Measurements from ENCODE around the gene EEF1G. TPM values are rescaled to one million over a fixed set of nuclear protein-coding genes. Genes with fewer than 3 reads are reported as not detected.
A peak's percentile ranks its signal among the peaks of the same experiment; 100 is the strongest.
"Not testable (repeated sequence)": the region's sequence is repeated elsewhere in the genome, so short reads cannot be mapped to it uniquely, and the experiment has no call there.

The EEF1G gene
- total RNA-seq, 1 donor from 2014 or later, result 2,583 TPM

DNA sequence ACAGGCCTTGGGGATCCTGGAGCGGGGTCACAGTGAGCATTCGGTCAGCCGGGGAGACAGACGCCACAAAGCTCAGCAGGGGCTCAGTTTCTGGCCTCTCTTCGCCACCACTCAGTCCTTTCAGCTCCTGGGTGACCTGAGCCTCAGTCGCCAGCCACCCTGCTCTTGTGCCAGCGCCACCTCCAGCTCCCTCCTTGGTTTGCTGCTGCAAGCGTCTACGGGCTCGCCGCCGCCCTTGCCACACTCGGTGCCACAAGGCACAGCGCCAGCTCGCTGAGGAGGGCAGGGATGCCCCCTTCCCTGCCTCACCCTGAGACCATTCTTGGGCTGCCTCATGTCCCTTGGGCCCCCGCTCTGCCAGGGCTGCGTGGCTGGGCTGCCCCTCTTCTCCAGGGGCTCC is 1.5 kb upstream of the EEF1G start:
- peaks cover 6% of the 10 kb centered on the region for H3K36me3 ChIP-seq (ENCODE audit: control insufficient read depth, insufficient read depth, low read length)
- no peak for DNase-seq (ENCODE audit: low read depth)

DNA sequence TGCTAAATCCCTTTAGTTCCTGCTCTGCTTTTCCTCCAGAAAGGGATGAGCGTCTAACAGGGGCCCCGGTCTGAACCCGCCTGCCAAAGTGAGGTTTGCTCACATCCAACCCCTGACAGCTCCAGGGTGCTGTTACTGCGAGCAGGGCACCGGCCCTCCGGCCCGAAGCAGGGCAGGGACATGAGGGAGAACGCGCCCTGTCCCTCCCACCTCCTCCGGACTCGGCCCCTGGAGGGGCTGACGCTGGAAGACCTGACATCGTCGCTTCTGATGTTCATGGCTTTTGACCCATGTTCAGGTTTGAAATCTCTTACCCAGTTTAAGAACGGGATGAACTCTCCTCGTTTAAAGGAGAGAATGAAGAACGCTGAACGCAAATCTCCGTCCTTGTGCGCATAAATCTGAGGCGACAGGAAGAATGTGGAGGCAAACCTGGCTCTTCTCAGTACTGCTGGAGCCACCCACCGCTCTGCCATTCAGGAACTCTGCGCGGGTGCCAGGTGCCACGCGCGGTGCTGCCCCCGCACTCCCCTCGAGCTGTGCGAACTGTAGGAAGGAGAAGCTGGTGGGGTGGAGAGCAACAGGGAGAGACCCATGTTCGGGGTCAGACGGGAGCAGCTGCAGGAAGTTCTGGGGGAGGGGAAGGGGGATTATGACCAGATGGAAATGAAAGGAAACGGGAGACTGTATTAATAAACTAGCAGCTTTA is 826 bp upstream of the EEF1G start:
- Histone ChIP-seq H3K27me3 (ENCODE audit: control insufficient read depth, insufficient read depth, low read length) (no peaks in the 10 kb centered on the region), H3K4me3 (ENCODE audit: low read depth, low read length) (peak overlapping the region; percentile 49), H3K36me3 (ENCODE audit: control insufficient read depth, insufficient read depth, low read length) (peaks cover 6% of the 10 kb centered on the region)
- TF ChIP-seq, protein P1, sequence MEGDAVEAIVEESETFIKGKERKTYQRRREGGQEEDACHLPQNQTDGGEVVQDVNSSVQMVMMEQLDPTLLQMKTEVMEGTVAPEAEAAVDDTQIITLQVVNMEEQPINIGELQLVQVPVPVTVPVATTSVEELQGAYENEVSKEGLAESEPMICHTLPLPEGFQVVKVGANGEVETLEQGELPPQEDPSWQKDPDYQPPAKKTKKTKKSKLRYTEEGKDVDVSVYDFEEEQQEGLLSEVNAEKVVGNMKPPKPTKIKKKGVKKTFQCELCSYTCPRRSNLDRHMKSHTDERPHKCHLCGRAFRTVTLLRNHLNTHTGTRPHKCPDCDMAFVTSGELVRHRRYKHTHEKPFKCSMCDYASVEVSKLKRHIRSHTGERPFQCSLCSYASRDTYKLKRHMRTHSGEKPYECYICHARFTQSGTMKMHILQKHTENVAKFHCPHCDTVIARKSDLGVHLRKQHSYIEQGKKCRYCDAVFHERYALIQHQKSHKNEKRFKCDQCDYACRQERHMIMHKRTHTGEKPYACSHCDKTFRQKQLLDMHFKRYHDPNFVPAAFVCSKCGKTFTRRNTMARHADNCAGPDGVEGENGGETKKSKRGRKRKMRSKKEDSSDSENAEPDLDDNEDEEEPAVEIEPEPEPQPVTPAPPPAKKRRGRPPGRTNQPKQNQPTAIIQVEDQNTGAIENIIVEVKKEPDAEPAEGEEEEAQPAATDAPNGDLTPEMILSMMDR (IDR thresholded peaks at IDR 0.05; ENCODE audit: insufficient read depth, low read length, poor library complexity, severe bottlenecking), result no peak
- DNase-seq (ENCODE audit: low read depth), result no peak

More for the DNA sequence above, 1.5 kb upstream of the EEF1G start:
- no peaks in the 10 kb centered on the region for H3K27me3 ChIP-seq (ENCODE audit: control insufficient read depth, insufficient read depth, low read length)
- peak overlapping the region; percentile 49 for H3K4me3 ChIP-seq (ENCODE audit: low read depth, low read length)
- TF ChIP-seq, protein P1 (IDR thresholded peaks at IDR 0.05; ENCODE audit: insufficient read depth, low read length, poor library complexity, severe bottlenecking), result no peak

DNA sequence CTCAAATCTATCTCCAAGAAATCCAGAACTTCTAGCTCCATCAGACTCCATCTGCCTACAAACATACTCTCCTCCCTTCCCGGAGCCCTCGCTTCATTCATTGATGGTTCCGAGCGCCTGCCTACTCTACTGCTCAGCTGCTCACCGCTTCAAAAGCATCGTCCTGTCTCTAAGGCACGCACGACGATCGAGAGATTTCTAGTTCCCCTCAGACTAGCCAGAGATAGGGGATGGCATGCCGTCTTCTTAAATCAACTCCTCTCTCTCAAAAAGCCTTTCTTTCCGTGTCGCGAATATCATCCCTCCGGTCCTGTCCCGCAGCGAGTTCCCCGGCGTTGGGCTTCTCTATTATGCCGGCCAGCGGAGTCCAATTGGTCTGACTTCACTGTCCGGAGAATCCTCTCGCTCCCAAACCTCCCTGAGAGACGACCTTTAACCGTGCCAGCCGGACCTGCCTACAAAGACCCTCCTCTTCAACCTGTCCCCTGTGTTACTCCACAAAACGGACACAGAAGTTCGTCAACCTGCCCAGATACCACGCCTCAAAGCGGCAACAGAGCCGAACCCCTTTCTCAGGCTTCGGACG is 592 bp downstream of the EEF1G start:
- Histone ChIP-seq H3K27me3 (ENCODE audit: control insufficient read depth, insufficient read depth, low read length) (no peaks in the 10 kb centered on the region), H3K36me3 (ENCODE audit: control insufficient read depth, insufficient read depth, low read length) (peaks cover 6% of the 10 kb centered on the region), H3K4me3 (ENCODE audit: low read depth, low read length) (peak overlapping the region; percentile 86)
- no peak for DNase-seq (ENCODE audit: low read depth)
- TF ChIP-seq, protein P1 (IDR thresholded peaks at IDR 0.05; ENCODE audit: insufficient read depth, low read length, poor library complexity, severe bottlenecking), result no peak

DNA sequence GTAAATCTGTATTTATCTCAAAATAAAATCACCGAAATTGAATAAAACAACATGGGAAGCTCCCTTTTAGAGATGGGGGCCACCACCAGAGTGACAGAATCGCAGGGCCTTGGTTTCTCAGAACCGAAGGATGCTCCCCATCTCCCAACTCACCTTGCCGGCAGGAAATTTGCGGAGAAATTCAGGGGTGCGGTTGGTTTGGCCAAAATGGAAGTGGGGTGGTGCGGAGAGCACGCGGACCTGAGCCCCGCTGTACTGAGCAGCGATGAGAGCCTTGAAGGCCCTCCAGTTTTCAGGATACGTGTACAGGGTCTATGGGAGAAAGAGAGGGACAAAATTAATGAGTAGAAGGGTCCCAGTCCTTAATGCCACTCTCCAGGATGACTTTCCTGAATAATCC is 1.3 kb downstream of the EEF1G start:
- Histone ChIP-seq H3K27me3 (ENCODE audit: control insufficient read depth, insufficient read depth, low read length) (no peaks in the 10 kb centered on the region), H3K36me3 (ENCODE audit: control insufficient read depth, insufficient read depth, low read length) (peaks cover 6% of the 10 kb centered on the region), H3K4me3 (ENCODE audit: low read depth, low read length) (peak overlapping the region; percentile 86)
- TF ChIP-seq, protein P1 (IDR thresholded peaks at IDR 0.05; ENCODE audit: insufficient read depth, low read length, poor library complexity, severe bottlenecking), result no peak
- no peak for DNase-seq (ENCODE audit: low read depth)

DNA sequence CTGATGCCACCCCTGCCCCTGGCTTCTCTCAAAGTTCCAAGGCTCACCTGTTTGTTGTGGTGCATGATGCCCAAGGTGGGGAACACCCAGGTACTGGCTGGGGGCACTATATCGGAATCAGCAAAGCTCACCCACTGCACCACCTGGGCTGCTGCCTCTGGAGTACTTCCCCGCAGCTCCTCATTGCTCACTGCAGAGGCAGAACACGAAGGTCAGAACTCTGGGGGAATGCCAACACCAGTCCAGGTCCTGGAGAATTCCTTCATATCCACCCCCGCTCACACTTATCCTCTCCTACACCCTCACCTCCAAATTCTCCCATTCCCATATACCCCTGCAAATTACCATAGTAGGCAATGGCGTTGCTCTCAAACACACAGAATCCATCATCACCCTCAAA is 2.2 kb downstream of the EEF1G start:
- not testable (repeated sequence) for DNase-seq (ENCODE audit: low read depth); H3K4me3 ChIP-seq (ENCODE audit: low read depth, low read length); H3K36me3 ChIP-seq (ENCODE audit: control insufficient read depth, insufficient read depth, low read length); H3K27me3 ChIP-seq (ENCODE audit: control insufficient read depth, insufficient read depth, low read length)

DNA sequence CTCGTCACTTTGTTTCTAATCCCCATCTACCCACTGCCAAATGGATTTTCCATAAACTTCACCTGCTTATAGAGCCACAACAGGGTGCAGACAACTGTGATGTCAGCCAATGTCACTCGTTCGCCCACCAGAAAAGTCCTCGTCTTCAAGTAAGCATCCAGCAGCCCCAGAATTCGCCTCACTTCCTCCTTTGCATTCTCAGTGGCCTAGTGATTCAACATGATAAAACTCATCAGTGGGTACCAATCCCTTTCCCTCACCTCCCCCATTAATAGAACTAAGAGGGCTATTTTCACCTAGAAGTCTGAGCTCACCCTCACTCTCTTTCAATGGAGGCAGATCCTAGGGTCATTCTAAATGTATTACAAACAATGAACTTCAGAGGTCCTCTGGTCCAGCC is 2.8 kb downstream of the EEF1G start:
- not testable (repeated sequence) for H3K4me3 ChIP-seq (ENCODE audit: low read depth, low read length); H3K36me3 ChIP-seq (ENCODE audit: control insufficient read depth, insufficient read depth, low read length); H3K27me3 ChIP-seq (ENCODE audit: control insufficient read depth, insufficient read depth, low read length); DNase-seq (ENCODE audit: low read depth)

DNA sequence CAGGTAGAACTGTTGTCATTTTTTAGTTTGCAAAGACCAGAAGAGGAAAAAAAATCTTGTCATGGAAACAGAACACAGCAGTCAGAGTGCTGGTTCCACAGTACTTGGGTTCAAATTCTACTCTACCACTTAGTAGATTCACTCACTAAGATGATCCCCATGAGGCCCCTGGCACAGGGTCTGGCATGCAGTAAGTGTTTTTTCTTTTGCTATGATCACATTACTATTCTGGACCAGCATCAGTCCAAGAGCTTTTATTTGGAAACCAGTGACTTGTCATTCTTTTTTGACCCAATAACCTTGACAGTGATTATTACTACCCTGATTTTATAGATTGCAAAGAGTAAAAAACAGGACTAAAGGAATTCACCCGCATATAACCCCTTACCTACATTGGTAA is 4.1 kb downstream of the EEF1G start:
- H3K4me3 ChIP-seq (ENCODE audit: low read depth, low read length), result no peak overlapping the region
- DNase-seq (ENCODE audit: low read depth), result no peak
- H3K36me3 ChIP-seq (ENCODE audit: control insufficient read depth, insufficient read depth, low read length), result peaks cover 5% of the 10 kb centered on the region
- no peaks in the 10 kb centered on the region for H3K27me3 ChIP-seq (ENCODE audit: control insufficient read depth, insufficient read depth, low read length)
- TF ChIP-seq, protein P1 (IDR thresholded peaks at IDR 0.05; ENCODE audit: insufficient read depth, low read length, poor library complexity, severe bottlenecking), result no peak
